Mesenchymal stem cell (in vitro differentiated cells and primary cell): ENCODE data around the gene NDUFA7.
A peak's percentile ranks its signal among the peaks of the same experiment; 100 is the strongest.

Experiments used
- DNase-seq: peaks from one replicate; pipeline ENCODE4 v3.0.0-alpha.2; 2013
- H2AFZ ChIP-seq: one replicate; pipeline ENCODE4 v1.6.1; 2013; ENCODE audit warnings: low read depth, mild to moderate bottlenecking, control low read depth, inconsistent platforms, low read length, moderate library complexity
- H2AK5ac ChIP-seq: 2 replicates; pipeline ENCODE4 v1.6.1; 2013; ENCODE audit warnings: low read length, moderate library complexity, mild to moderate bottlenecking, inconsistent platforms; ENCODE audit not compliant: severe bottlenecking
- H2BK120ac ChIP-seq: one replicate; pipeline ENCODE4 v1.6.1; 2013; ENCODE audit warnings: low read depth, mild to moderate bottlenecking, inconsistent platforms, low read length, moderate library complexity
- H2BK12ac ChIP-seq, 2 experiments: one replicate each; pipeline ENCODE4 v1.6.1; 2013; ENCODE audit warnings: inconsistent platforms in 2 of 2, low read length in 2 of 2, mild to moderate bottlenecking in 2 of 2, moderate library complexity in 2 of 2, control low read depth in 1 of 2
- H2BK15ac ChIP-seq: one replicate; pipeline ENCODE4 v1.6.1; 2013; ENCODE audit warnings: mild to moderate bottlenecking, low read depth, inconsistent platforms; ENCODE audit not compliant: poor library complexity, severe bottlenecking
- H2BK5ac ChIP-seq: 2 replicates; pipeline ENCODE4 v1.6.1; 2013; ENCODE audit warnings: low read depth, mild to moderate bottlenecking, low read length, control low read depth, inconsistent platforms; ENCODE audit not compliant: poor library complexity, severe bottlenecking
- H3K14ac ChIP-seq, 2 experiments: one replicate each; pipeline ENCODE4 v1.6.1; 2013; ENCODE audit warnings: inconsistent platforms in 2 of 2, low read length in 2 of 2, control low read depth in 1 of 2, mild to moderate bottlenecking in 1 of 2, moderate library complexity in 1 of 2
- H3K18ac ChIP-seq, 2 experiments: one replicate each; pipeline ENCODE4 v1.6.1; 2013; ENCODE audit warnings: inconsistent platforms in 2 of 2, low read length in 2 of 2, control low read depth in 1 of 2, low read depth in 1 of 2, mild to moderate bottlenecking in 1 of 2
- H3K23ac ChIP-seq, 2 experiments: one replicate each; pipeline ENCODE4 v1.6.1; 2013; ENCODE audit warnings: inconsistent platforms in 2 of 2, low read length in 2 of 2, mild to moderate bottlenecking in 2 of 2, moderate library complexity in 2 of 2, control low read depth in 1 of 2
- H3K27ac ChIP-seq: 2 replicates; pipeline ENCODE4 v1.5.1; 2013; ENCODE audit warnings: mild to moderate bottlenecking, moderate library complexity, low read length, control low read depth, inconsistent platforms; ENCODE audit not compliant: poor library complexity, severe bottlenecking
- H3K27me3 ChIP-seq, 2 experiments: 2 replicates each; pipeline versions ENCODE4 v1.6.1 to v1.7.0; 2013; ENCODE audit warnings: low read length in 2 of 2, mild to moderate bottlenecking in 2 of 2, moderate library complexity in 2 of 2, control low read depth in 1 of 2, inconsistent platforms in 1 of 2; ENCODE audit not compliant: control insufficient read depth in 1 of 2, insufficient read depth in 1 of 2
- H3K36me3 ChIP-seq, 2 experiments: 2 replicates each; pipeline versions ENCODE4 v1.6.1 to v1.7.0; 2013; ENCODE audit warnings: low read length in 2 of 2, control low read depth in 1 of 2, inconsistent platforms in 1 of 2, low read depth in 1 of 2, mild to moderate bottlenecking in 1 of 2; ENCODE audit not compliant: insufficient read depth in 2 of 2, control insufficient read depth in 1 of 2
- H3K4ac ChIP-seq, 2 experiments: one replicate each; pipeline ENCODE4 v1.6.1; 2013; ENCODE audit warnings: inconsistent platforms in 2 of 2, low read length in 2 of 2, mild to moderate bottlenecking in 2 of 2, moderate library complexity in 2 of 2, control low read depth in 1 of 2, low read depth in 1 of 2
- H3K4me1 ChIP-seq: 2 replicates; pipeline ENCODE4 v1.6.1; 2013; ENCODE audit warnings: low read depth, low read length, control low read depth; ENCODE audit not compliant: control insufficient read depth, insufficient read depth
- H3K4me2 ChIP-seq: 2 replicates; pipeline ENCODE4 v1.6.1; 2013; ENCODE audit warnings: low read length, mild to moderate bottlenecking, inconsistent platforms; ENCODE audit not compliant: poor library complexity, severe bottlenecking
- H3K4me3 ChIP-seq, 2 experiments: 2 replicates each; pipeline versions ENCODE4 v1.5.1 to v1.7.0; 2013; ENCODE audit warnings: low read length in 2 of 2, mild to moderate bottlenecking in 2 of 2, control low read depth in 1 of 2, low read depth in 1 of 2; ENCODE audit not compliant: insufficient read depth in 1 of 2
- H3K79me1 ChIP-seq: replicated peaks from 2 replicates; pipeline ENCODE4 v1.6.1; 2013; ENCODE audit warnings: mild to moderate bottlenecking, control low read depth, low read length, inconsistent platforms; ENCODE audit not compliant: poor library complexity, severe bottlenecking
- H3K9ac ChIP-seq: 2 replicates; pipeline ENCODE4 v1.7.0; 2013; ENCODE audit warnings: mild to moderate bottlenecking, low read length, moderate library complexity
- H3K9me3 ChIP-seq: 2 replicates; pipeline ENCODE4 v1.7.0; 2013; ENCODE audit warnings: mild to moderate bottlenecking, low read length; ENCODE audit not compliant: control insufficient read depth
- H4K8ac ChIP-seq: one replicate; pipeline ENCODE4 v1.6.1; 2013; ENCODE audit warnings: inconsistent platforms, mild to moderate bottlenecking, low read length, moderate library complexity
- H4K91ac ChIP-seq: one replicate; pipeline ENCODE4 v1.6.1; 2013; ENCODE audit warnings: mild to moderate bottlenecking, low read length, inconsistent platforms
- WGBS: methylation state at CpG from one replicate; pipeline ENCODE4 v1.1.7; 2013; ENCODE audit warnings: mixed read lengths; 5-methylcytosine and 5-hydroxymethylcytosine counted together

NDUFA7 gene

DNA sequence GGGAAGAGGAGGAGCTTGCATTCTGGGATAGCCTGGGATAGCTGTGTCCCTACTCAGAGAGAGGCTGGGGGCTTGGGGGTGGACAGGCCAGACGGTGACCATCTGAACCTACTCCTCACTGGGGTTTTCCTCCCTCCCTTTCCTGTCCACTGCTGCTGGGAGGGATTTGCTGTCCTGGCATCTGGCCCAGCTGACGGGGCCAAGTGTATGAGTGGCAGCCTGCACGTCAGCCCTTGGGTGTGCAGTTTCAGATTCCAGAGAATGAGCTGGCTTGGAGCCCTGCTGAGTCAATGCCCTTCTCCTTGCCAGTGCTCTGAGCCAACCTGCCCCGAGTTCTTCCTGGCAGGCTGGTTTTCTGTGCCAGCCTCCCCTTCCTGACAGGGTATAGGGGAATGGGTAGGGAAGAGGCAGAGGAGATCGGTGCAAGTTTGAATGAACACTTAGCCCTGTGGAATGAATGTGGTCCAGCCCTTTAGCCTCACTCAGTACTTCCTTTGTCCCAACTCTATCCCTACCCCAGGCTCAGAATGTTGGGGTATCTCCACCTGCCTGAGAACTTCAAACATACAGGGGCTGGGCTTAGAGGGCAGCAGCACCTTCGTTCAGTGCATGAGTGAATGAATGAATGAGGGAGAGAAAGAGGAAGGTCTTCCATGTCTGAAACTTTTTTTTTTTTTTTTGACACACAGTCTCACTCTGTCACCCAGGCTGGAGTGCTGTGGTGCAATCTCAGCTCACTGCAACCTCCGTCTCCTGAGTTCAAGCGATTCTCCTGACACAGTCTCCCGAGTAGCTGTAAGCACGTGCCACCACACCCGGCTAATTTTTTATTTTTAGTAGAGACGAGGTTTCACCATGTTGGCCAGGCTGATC lies 41.0 kb upstream of the NDUFA7 start:
- no peaks in the 10 kb centered on the region for H3K9me3 ChIP-seq
- no peak overlapping the region for H2BK15ac ChIP-seq
- H2BK12ac ChIP-seq, result peak overlapping the region; percentile 16 to 94
- H3K4ac ChIP-seq, result peak overlapping the region; percentile 5 to 73
- H2BK5ac ChIP-seq, result peak overlapping the region; percentile 71
- peaks cover 9% of the 10 kb centered on the region in 2 experiments for H3K36me3 ChIP-seq
- peak overlapping the region; percentile 67 for H3K9ac ChIP-seq
- no peaks in the 10 kb centered on the region for H3K79me1 ChIP-seq
- H3K4me1 ChIP-seq, result peaks cover 40% of the 10 kb centered on the region
- no peak overlapping the region for H3K14ac ChIP-seq
- peak overlapping the region in 1 of 2 experiments; percentile 10 for H3K4me3 ChIP-seq
- peak; percentile 99 for DNase-seq
- H2AFZ ChIP-seq, result no peak overlapping the region
- 45% methylated on average over 10 of the region's 12 CpGs for WGBS
- H4K91ac ChIP-seq, result peak overlapping the region; percentile 48
- peak overlapping the region; percentile 54 for H2BK120ac ChIP-seq
- H3K4me2 ChIP-seq, result peak overlapping the region; percentile 24
- no peak overlapping the region for H3K23ac ChIP-seq
- peak overlapping the region; percentile 83 for H4K8ac ChIP-seq
- H3K27ac ChIP-seq, result peak overlapping the region; percentile 92
- H3K27me3 ChIP-seq, result no peaks in the 10 kb centered on the region
- peak overlapping the region; percentile 91 for H2AK5ac ChIP-seq
- peak overlapping the region; percentile 4 to 94 for H3K18ac ChIP-seq

DNA sequence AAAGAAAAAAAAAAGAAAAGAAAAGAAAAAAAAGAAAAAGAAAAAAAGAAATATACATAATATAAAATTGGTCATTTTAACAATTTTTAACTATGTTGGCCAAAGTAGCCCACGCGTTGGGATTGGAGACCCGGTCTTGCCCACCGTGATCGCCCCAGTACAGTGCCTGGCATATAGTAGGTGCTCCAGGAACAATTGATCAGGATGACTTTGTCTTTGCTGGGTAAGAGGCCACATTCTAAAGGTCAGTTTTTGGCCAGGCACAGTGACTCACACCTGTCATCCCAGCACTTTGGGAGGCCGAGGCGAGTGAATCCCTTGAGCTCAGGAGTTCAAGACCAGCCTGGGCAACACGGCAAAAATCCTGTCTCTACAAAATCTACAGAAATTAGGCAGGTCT lies 39.0 kb upstream of the NDUFA7 start:
- peaks cover 29% of the 10 kb centered on the region for H3K4me1 ChIP-seq
- DNase-seq, result no peak
- no peaks in the 10 kb centered on the region for H3K79me1 ChIP-seq
- no peak overlapping the region for H3K4me2 ChIP-seq
- peak overlapping the region; percentile 54 for H4K91ac ChIP-seq
- 79% methylated on average over 8 of the region's 8 CpGs for WGBS
- H2BK5ac ChIP-seq, result no peak overlapping the region
- H2BK120ac ChIP-seq, result no peak overlapping the region
- H3K14ac ChIP-seq, result no peak overlapping the region
- H2AK5ac ChIP-seq, result peak overlapping the region; percentile 93
- H2BK15ac ChIP-seq, result no peak overlapping the region
- H3K4me3 ChIP-seq, result no peak overlapping the region
- H4K8ac ChIP-seq, result no peak overlapping the region
- H2BK12ac ChIP-seq, result peak overlapping the region in 1 of 2 experiments; percentile 45
- no peaks in the 10 kb centered on the region for H3K27me3 ChIP-seq
- peak overlapping the region in 1 of 2 experiments; percentile 57 for H3K18ac ChIP-seq
- no peaks in the 10 kb centered on the region for H3K9me3 ChIP-seq
- H3K23ac ChIP-seq, result no peak overlapping the region
- no peak overlapping the region for H3K9ac ChIP-seq
- H3K36me3 ChIP-seq, result no peaks in the 10 kb centered on the region
- H2AFZ ChIP-seq, result no peak overlapping the region
- no peak overlapping the region for H3K4ac ChIP-seq
- no peak overlapping the region for H3K27ac ChIP-seq

DNA sequence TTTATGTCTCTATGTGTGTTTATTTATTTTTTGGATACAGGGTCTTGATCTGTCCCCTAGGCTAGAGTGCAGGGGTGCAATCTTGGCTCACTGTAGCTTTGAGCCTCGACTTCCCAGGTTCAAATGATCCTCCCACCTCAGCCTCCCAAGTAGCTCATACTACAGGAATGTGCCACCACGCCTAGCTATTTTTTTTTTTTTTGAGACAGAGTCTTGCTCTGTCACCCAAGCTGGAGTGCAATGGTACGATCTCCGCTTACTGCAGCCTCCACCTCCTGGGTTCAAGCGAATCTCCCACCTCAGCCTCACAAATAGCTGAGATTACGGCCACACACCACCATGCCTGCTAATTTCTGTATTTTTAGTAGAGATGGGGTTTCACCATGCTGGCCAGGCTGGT lies 37.8 kb upstream of the NDUFA7 start:
- Histone ChIP-seq H3K18ac (peak overlapping the region in 1 of 2 experiments; percentile 34), H3K4me3 (no peak overlapping the region), H3K23ac (no peak overlapping the region), H2BK120ac (no peak overlapping the region), H3K14ac (no peak overlapping the region), H3K36me3 (no peaks in the 10 kb centered on the region), H3K27ac (no peak overlapping the region), H4K91ac (peak overlapping the region; percentile 11), H3K4ac (peak overlapping the region in 1 of 2 experiments; percentile 12), H3K4me1 (peaks cover 28% of the 10 kb centered on the region), H2AK5ac (no peak overlapping the region), H3K9me3 (no peaks in the 10 kb centered on the region), H3K27me3 (no peaks in the 10 kb centered on the region), H2AFZ (no peak overlapping the region), H2BK12ac (peak overlapping the region; percentile 21 to 89), H2BK15ac (peak overlapping the region; percentile 60), H2BK5ac (no peak overlapping the region), H3K4me2 (no peak overlapping the region), H3K79me1 (no peaks in the 10 kb centered on the region), H3K9ac (no peak overlapping the region), H4K8ac (no peak overlapping the region)
- WGBS, result 92% methylated on average over 6 of the region's 6 CpGs
- DNase-seq, result no peak

DNA sequence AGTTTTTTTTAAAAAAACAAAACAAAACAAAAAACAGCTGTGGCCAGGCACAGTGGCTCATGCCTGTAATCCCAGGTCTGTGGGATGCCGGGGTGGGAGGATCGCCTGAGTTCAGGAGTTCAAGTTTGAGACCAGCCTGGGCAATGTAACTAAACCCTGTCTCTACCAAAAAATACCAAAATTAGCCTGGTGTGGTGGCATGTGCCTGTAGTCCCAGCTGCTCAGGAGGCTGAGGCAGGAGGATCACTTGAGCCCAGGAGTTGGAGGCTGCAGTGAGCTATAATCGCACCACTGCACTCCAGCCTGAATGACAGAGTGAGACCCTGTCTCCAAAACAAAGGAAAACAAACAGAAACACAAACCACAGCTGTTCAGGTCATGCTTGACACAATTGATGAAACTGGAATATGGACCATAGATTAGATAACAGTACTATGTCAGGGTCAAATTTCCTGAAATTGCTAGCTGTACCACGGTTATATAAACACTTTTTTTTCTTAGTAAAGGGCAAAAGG lies 35.9 kb upstream of the NDUFA7 start:
- H4K91ac ChIP-seq, result no peak overlapping the region
- H2BK15ac ChIP-seq, result peak overlapping the region; percentile 3
- H3K4me3 ChIP-seq, result no peak overlapping the region
- peak overlapping the region; percentile 36 for H2BK5ac ChIP-seq
- H3K9ac ChIP-seq, result no peak overlapping the region
- peak overlapping the region in 1 of 2 experiments; percentile 68 for H3K4ac ChIP-seq
- H3K9me3 ChIP-seq, result no peaks in the 10 kb centered on the region
- no peaks in the 10 kb centered on the region for H3K79me1 ChIP-seq
- H3K23ac ChIP-seq, result no peak overlapping the region
- peak overlapping the region in 1 of 2 experiments; percentile 28 for H3K18ac ChIP-seq
- no peak overlapping the region for H4K8ac ChIP-seq
- no peaks in the 10 kb centered on the region for H3K27me3 ChIP-seq
- H3K27ac ChIP-seq, result peak overlapping the region; percentile 30
- peak overlapping the region; percentile 42 for H2BK120ac ChIP-seq
- H3K14ac ChIP-seq, result no peak overlapping the region
- peaks cover 19% of the 10 kb centered on the region for H3K4me1 ChIP-seq
- DNase-seq, result peak; percentile 70
- H2AFZ ChIP-seq, result no peak overlapping the region
- no peak overlapping the region for H3K4me2 ChIP-seq
- no peaks in the 10 kb centered on the region for H3K36me3 ChIP-seq
- WGBS, result 68% methylated on average over 3 of the region's 4 CpGs
- no peak overlapping the region for H2AK5ac ChIP-seq
- H2BK12ac ChIP-seq, result peak overlapping the region in 1 of 2 experiments; percentile 49
